AG09319 (cell line): ENCODE data around the gene TMEM117.
"Not testable (repeated sequence)": the region's sequence is repeated elsewhere in the genome, so short reads cannot be mapped to it uniquely, and the experiment has no call there.

Source experiments
- DNase-seq: peaks from one replicate; pipeline ENCODE4 v3.0.0-alpha.2; 2010; ENCODE audit warnings: low read depth; ENCODE audit errors: extremely low read depth
- TF ChIP-seq, protein P1 (sequence below): IDR thresholded peaks from 2 replicates; pipeline ENCODE4 v1.5.1; 2011; ENCODE audit warnings: low read depth, mild to moderate bottlenecking, inconsistent platforms, low read length, moderate library complexity

TMEM117 gene

DNA sequence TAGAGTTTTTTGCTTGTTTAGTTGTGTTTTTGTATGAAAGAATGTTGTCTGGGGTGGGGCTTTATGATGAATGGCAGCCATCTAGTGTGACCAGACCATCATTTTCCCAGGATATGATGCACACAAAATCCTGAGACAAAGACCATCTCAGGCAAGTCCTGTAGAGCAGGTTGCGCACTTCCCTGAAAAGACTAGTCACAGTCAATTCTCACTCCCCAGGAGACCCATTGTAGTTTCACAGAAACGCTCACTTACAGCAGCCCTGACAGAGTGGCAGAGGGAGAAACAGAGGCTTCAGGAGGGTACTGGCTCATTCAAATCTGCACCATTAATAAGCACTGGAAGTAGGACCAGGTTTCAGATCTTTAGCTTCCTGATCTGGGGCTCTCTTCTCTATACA is 183.2 kb downstream of the TMEM117 start:
- TF ChIP-seq, protein P1, sequence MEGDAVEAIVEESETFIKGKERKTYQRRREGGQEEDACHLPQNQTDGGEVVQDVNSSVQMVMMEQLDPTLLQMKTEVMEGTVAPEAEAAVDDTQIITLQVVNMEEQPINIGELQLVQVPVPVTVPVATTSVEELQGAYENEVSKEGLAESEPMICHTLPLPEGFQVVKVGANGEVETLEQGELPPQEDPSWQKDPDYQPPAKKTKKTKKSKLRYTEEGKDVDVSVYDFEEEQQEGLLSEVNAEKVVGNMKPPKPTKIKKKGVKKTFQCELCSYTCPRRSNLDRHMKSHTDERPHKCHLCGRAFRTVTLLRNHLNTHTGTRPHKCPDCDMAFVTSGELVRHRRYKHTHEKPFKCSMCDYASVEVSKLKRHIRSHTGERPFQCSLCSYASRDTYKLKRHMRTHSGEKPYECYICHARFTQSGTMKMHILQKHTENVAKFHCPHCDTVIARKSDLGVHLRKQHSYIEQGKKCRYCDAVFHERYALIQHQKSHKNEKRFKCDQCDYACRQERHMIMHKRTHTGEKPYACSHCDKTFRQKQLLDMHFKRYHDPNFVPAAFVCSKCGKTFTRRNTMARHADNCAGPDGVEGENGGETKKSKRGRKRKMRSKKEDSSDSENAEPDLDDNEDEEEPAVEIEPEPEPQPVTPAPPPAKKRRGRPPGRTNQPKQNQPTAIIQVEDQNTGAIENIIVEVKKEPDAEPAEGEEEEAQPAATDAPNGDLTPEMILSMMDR: no peak
- no peak for DNase-seq

DNA sequence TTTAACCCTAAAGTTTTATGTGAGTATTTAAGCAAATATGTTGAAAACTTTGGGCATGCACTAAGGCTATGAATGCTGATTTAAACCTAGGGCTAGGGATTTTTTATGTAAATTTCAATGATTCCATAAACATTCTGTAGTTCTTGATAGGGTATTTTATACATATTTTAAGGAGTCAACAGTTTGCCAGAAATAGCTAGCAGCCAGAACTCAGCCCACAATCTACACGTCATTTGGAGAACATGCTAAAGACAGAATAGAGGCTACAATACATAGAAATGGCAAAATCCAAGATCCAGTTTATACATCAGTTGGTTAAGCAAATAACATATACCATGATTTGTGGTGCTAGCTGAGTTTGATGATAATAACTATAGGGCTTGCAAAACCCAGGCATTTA is 184.7 kb downstream of the TMEM117 start:
- TF ChIP-seq, protein P1: no peak
- no peak for DNase-seq

DNA sequence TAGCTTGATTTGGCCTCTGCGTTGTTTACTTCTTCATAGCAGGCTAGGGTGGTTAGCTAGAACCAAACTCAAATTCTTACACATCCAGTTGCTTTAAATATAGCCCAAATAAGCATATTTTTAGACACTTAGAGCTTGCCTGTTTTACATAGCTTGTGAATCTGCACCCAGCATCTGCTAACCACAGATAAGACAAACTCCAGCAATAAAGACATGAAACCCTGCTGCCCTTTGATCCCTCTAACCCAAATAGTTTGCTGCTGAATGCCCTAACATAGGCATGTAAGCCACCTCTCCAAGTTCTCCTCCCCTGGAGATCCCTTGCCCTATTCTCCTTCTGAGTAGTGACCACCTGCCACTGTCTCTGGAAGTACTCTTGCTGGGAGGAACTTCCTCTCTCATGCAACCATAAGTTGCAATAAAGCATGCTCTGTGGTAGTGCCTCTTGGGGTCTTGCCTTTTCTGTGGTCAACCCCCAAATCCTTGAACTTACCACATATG is 185.6 kb downstream of the TMEM117 start:
- no peak for DNase-seq

DNA sequence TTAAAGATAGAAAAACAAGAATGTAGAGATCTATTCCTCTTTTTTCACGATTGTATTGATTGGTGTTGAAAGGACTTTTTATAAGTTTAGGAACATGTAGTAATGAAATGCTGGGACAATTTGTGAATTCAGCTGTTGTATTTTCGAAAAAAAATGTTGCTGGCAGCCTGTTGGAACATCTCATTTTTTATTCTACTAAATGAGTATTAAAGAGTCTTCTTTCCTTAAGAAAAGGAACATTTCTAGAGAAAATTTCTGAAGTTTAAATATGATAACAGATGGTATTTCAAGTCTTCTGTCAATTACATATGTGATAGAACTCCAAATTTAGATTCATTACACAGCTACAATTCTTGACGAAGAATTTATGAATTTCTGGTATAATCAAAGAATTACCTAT is 189.6 kb downstream of the TMEM117 start:
- DNase-seq: no peak
- TF ChIP-seq, protein P1: no peak

More for the DNA sequence above, 185.6 kb downstream of the TMEM117 start:
- TF ChIP-seq, protein P1: no peak

DNA sequence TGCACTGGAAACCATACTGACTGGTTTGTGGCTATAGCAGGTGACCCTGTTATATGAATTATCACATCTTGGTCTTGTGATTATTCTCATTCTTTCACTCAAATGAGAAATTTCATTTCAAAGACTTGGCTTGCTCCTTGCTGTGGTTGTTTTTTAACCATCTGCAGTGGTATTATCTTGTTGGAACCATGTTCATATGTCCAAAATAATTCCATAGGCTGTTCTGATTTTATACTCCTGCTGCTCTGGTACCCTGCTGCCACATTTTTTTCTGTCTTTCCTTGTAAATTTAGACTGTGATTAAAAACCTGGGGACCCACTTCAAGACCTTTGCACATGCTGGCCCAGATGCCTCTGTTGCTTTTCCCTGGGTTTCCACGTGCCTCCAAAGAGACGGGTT is 190.2 kb downstream of the TMEM117 start:
- no peak for DNase-seq
- TF ChIP-seq, protein P1: no peak

DNA sequence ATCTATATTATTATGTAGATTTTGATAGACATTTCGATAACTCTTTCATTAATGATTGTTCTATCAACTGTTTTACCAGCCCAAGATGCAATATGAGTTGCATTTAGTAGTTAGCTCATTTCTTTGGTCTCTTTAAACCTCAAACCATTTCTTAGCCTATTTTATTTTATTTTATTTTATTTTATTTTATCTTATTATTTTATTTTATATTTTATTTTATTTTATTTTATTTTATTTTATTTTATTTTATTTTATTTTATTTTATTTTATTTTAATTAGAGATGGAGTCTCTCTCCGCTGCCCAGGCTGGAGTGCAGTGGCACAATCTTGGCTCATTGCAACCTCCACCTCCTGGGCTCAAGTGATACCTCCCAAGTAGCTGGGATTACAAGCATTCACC is 191.0 kb downstream of the TMEM117 start:
- DNase-seq: not testable (repeated sequence)

DNA sequence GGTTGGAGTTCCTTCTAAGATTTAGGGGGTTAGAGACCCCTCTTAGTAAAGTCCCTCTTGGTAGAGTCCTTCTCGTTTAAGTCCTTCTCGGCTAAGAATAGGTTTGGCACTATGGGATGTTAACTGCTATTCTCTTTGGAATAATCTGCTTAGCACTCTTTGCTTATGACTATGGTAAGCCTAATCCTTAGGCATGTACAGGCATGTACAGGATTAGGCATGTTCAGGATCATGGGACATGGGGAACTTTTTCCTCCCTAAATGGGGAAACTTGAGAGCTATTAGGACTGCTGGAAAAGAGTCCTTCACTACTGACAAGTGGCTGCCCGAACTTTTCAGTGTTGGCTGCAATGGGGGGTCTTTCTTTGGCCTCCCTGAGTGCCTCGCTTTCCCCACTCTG is 193.3 kb downstream of the TMEM117 start:
- TF ChIP-seq, protein P1: no peak

DNA sequence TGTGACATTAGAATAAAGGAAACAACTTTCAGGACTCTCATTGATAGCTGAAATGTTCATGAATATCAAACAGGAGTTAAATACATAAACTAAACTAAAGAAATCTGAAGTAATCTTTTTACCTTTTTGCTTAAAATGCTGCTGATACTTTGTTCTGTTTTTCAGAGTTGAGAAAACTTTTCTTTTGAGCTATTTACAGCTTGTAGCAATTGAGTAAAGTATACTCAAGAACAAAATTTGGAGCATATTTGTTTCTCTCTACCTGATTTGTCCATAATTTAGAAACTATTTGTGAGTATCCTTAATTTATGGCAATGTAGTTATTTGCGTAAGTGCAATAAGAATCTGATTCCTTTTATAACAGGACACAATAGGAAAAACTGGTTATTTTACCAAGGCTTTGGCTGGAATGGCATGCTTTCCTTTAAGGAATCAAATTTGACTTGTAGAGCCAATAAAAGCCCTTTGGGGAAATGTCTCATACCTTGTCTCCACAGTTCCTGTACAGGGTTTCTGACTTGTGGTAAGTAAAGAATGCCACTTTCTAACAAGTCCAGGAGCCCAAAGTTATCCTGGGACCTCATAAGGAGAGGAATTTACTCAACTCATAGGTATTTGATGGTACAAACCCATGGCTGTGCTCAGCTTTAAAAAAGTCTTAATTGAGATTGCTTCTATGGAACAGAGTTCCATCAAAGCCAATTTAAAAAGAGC is 195.7 kb downstream of the TMEM117 start:
- no peak for DNase-seq
- TF ChIP-seq, protein P1: no peak

More for the DNA sequence above, 193.3 kb downstream of the TMEM117 start:
- DNase-seq: no peak
